Neutrophil (primary cell): Measurements from ENCODE around the gene ATF7IP2.
"Not testable (repeated sequence)": the region's sequence is repeated elsewhere in the genome, so short reads cannot be mapped to it uniquely, and the experiment has no call there.

Experiments used
- H3K27ac ChIP-seq: fragments of 200-600 bp; sonication (generic); 2 replicates; pipeline ENCODE4 v1.5.1; 2016; ENCODE audit warnings: mild to moderate bottlenecking, moderate library complexity
- H3K27me3 ChIP-seq: fragments of 200-600 bp; sonication (generic); 2 replicates; pipeline ENCODE4 v1.6.0; 2016; ENCODE audit warnings: mild to moderate bottlenecking
- H3K36me3 ChIP-seq: fragments of 200-600 bp; sonication (generic); 2 replicates; pipeline ENCODE4 v1.5.1; 2017
- H3K4me1 ChIP-seq, 2 experiments: fragments of 200-600 bp in 1 of 2; sonication (generic) in 1 of 2; 1 replicate in 1 of 2; 2 replicates in 1 of 2; pipeline versions ENCODE4 v1.5.1 to v1.6.1; 2013 to 2016; ENCODE audit warnings: low read depth in 1 of 2, low read length in 1 of 2, mild to moderate bottlenecking in 1 of 2, moderate library complexity in 1 of 2; ENCODE audit not compliant: control insufficient read depth in 1 of 2, insufficient read depth in 1 of 2
- H3K4me3 ChIP-seq, 2 experiments: fragments of 200-600 bp in 1 of 2; sonication (generic) in 1 of 2; 1 replicate in 1 of 2; 2 replicates in 1 of 2; pipeline ENCODE4 v1.5.1; 2013 to 2016; ENCODE audit warnings: low read depth in 1 of 2, low read length in 1 of 2, mild to moderate bottlenecking in 1 of 2, moderate library complexity in 1 of 2
- H3K9me3 ChIP-seq: fragments of 200-600 bp; sonication (generic); 2 replicates; pipeline ENCODE4 v1.5.1; 2016
- CTCF ChIP-seq: fragments of 200-600 bp; sonication (generic); IDR thresholded peaks from 2 replicates; pipeline ENCODE4 v1.5.1; 2016; ENCODE audit warnings: antibody characterized with exemption

The ATF7IP2 gene

GRCh38 chr16:10419701-10420100 lies 33.8 kb downstream of the ATF7IP2 start:
- no peak overlapping the region for H3K4me3 ChIP-seq
- no peak overlapping the region for H3K27ac ChIP-seq
- TF ChIP-seq CTCF = no peak
- no peaks in the 10 kb centered on the region for H3K27me3 ChIP-seq
- no peaks in the 10 kb centered on the region for H3K36me3 ChIP-seq
- no peaks in the 10 kb centered on the region for H3K4me1 ChIP-seq
- H3K9me3 ChIP-seq = peaks cover 11% of the 10 kb centered on the region

GRCh38 chr16:10421596-10421995 lies 35.7 kb downstream of the ATF7IP2 start:
- Histone ChIP-seq H3K9me3 (peaks cover 8% of the 10 kb centered on the region), H3K27me3 (no peaks in the 10 kb centered on the region), H3K36me3 (no peaks in the 10 kb centered on the region), H3K4me3 (no peak overlapping the region), H3K4me1 (no peaks in the 10 kb centered on the region), H3K27ac (no peak overlapping the region)
- no peak for TF ChIP-seq CTCF

GRCh38 chr16:10428433-10429168 lies 42.7 kb downstream of the ATF7IP2 start:
- no peak for TF ChIP-seq CTCF

GRCh38 chr16:10429299-10429969 lies 43.6 kb downstream of the ATF7IP2 start:
- not testable (repeated sequence) for H3K27ac ChIP-seq

More at GRCh38 chr16:10428433-10429168, 42.7 kb downstream of the ATF7IP2 start:
- H3K36me3 ChIP-seq = peaks cover 12% of the 10 kb centered on the region
- H3K4me3 ChIP-seq = no peak overlapping the region
- no peak overlapping the region for H3K27ac ChIP-seq
- H3K27me3 ChIP-seq = no peaks in the 10 kb centered on the region
- no peaks in the 10 kb centered on the region for H3K9me3 ChIP-seq
- H3K4me1 ChIP-seq = no peaks in the 10 kb centered on the region

GRCh38 chr16:10441726-10442125 lies 55.9 kb downstream of the ATF7IP2 start:
- no peaks in the 10 kb centered on the region for H3K27me3 ChIP-seq
- peaks cover 21% of the 10 kb centered on the region for H3K9me3 ChIP-seq
- H3K36me3 ChIP-seq = peaks cover 23% of the 10 kb centered on the region
- TF ChIP-seq CTCF = no peak
- no peak overlapping the region for H3K27ac ChIP-seq
- H3K4me1 ChIP-seq = no peaks in the 10 kb centered on the region
- no peak overlapping the region for H3K4me3 ChIP-seq

More at GRCh38 chr16:10429299-10429969, 43.6 kb downstream of the ATF7IP2 start:
- H3K4me3 ChIP-seq, H3K27me3 ChIP-seq, H3K9me3 ChIP-seq, H3K4me1 ChIP-seq: not testable (repeated sequence)
- H3K36me3 ChIP-seq = peaks cover 19% of the 10 kb centered on the region

- H3K36me3 ChIP-seq = peaks cover 20% of the 10 kb centered on the region
- peaks cover 16% of the 10 kb centered on the region for H3K9me3 ChIP-seq
- no peak for TF ChIP-seq CTCF
- no peaks in the 10 kb centered on the region for H3K27me3 ChIP-seq
- no peak overlapping the region for H3K27ac ChIP-seq
- H3K4me1 ChIP-seq = no peaks in the 10 kb centered on the region
- H3K4me3 ChIP-seq = no peak overlapping the region
These were observed 61.4 kb downstream of the ATF7IP2 start for GRCh38 chr16:10447289-10447688.

- H3K9me3 ChIP-seq, H3K4me1 ChIP-seq, H3K4me3 ChIP-seq, H3K27me3 ChIP-seq, H3K27ac ChIP-seq: not testable (repeated sequence)
- H3K36me3 ChIP-seq = peaks cover 10% of the 10 kb centered on the region
These were observed 66.6 kb downstream of the ATF7IP2 start for GRCh38 chr16:10452208-10453158.
